ENCODE data around the gene YIPF5. TPM values are rescaled to one million over a fixed set of nuclear protein-coding genes. Genes with fewer than 3 reads are reported as not detected.

YIPF5 gene
- 41.1 and 68.5 TPM in 2 replicates for total RNA-seq

DNA sequence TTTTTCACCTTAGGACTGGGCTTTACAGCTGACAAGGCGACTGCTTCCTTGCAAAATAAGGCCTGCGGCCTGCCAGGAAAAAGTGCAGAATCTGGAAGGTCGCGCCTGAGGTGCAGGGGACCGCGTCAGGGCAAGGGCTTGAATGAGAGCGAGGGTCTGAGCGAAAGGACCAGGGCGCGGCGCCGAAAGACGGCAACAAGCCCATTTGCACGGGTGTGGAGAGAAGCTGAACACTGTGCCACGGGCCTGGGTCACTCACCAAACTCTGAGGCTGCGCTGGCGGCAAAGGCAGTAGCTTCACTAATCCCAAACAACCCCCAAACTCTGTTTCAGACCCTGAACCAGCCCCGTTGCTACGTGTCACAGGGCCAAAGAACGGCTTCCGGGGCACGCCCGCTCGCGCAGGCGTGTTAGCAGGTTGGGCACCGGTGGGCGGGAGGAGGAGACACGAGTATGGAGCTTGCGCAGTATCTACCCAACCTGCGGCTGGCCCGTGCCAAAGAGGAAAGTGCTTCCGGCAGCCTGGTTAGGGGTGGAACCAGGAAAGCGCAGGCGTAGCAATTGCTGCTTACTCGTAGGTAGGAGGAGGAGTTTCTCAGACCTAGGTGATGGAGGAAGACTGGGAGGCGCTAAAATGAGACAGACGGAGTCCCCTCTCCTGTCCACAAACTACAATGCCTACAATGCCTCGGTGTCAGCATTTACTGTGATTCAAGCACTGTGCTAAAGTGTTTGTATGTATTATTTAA lies at the start of gene YIPF5, which contains the start of gene KCTD16:
Gene YIPF5 (minus strand): TSS at position 384 of the 749 bp plus-strand sequence. CDS start 704 bp downstream, outside the sequence.
Gene KCTD16 (plus strand): TSS at position 598 of the 749 bp plus-strand sequence.
- H3K27me3 ChIP-seq (ENCODE audit: control insufficient read depth, insufficient read depth, low read length), result no peaks in the 10 kb centered on the region
- H3K4me3 ChIP-seq (ENCODE audit: low read depth, low read length), result peak within 1 kb of the TSS; percentile 88
- TF ChIP-seq, protein P1, sequence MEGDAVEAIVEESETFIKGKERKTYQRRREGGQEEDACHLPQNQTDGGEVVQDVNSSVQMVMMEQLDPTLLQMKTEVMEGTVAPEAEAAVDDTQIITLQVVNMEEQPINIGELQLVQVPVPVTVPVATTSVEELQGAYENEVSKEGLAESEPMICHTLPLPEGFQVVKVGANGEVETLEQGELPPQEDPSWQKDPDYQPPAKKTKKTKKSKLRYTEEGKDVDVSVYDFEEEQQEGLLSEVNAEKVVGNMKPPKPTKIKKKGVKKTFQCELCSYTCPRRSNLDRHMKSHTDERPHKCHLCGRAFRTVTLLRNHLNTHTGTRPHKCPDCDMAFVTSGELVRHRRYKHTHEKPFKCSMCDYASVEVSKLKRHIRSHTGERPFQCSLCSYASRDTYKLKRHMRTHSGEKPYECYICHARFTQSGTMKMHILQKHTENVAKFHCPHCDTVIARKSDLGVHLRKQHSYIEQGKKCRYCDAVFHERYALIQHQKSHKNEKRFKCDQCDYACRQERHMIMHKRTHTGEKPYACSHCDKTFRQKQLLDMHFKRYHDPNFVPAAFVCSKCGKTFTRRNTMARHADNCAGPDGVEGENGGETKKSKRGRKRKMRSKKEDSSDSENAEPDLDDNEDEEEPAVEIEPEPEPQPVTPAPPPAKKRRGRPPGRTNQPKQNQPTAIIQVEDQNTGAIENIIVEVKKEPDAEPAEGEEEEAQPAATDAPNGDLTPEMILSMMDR (IDR thresholded peaks at IDR 0.05; ENCODE audit: insufficient read depth, low read length, poor library complexity, severe bottlenecking), result no peak
- no peaks in the 10 kb centered on the region for H3K36me3 ChIP-seq (ENCODE audit: control insufficient read depth, insufficient read depth, low read length)
- peak; percentile 96 for DNase-seq (ENCODE audit: low read depth)

DNA sequence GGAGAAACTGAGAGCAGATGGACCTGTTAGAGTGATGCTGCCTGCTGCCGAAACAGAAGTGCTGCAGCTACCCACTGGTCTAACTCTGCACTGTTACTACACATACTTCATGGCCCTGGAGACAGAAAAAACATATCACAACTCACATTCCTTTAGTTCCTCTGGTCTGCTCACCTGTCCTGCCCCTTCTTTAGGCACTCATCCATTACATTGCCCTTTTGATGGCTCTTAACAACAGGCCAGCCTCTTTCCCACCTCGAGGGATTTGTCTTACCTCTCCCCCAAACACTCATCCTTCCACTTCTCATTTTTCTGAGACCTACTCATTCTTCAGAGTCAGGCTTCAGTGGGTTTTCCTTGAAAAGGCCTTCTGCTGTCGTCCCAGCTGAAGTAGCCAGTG lies 49.4 kb upstream of the YIPF5 start:
- Histone ChIP-seq H3K36me3 (ENCODE audit: control insufficient read depth, insufficient read depth, low read length) (no peaks in the 10 kb centered on the region), H3K4me3 (ENCODE audit: low read depth, low read length) (no peak overlapping the region), H3K27me3 (ENCODE audit: control insufficient read depth, insufficient read depth, low read length) (no peaks in the 10 kb centered on the region)
- peak; percentile 7 for DNase-seq (ENCODE audit: low read depth)
- TF ChIP-seq, protein P1 (IDR thresholded peaks at IDR 0.05; ENCODE audit: insufficient read depth, low read length, poor library complexity, severe bottlenecking), result no peak

DNA sequence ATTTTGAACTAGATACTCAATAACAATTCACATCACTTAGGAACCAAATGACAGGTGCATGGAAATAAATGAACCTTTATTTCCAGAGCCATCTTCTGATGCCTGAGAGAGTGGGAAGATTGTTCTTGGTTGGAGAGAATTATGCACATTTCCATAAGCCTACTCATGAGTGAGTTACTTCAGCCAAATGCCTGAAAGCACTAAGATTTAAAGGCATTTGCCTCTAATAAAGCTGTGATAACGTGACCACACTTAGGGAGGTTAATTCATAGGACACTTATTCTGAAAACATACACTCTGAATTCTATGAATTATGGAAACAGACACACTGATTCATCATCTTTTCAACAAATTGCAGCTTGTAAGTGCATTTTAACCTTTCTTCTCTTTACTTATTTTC lies 40.2 kb upstream of the YIPF5 start:
- no peaks in the 10 kb centered on the region for H3K27me3 ChIP-seq (ENCODE audit: control insufficient read depth, insufficient read depth, low read length)
- DNase-seq (ENCODE audit: low read depth), result no peak
- H3K36me3 ChIP-seq (ENCODE audit: control insufficient read depth, insufficient read depth, low read length), result no peaks in the 10 kb centered on the region
- TF ChIP-seq, protein P1 (IDR thresholded peaks at IDR 0.05; ENCODE audit: insufficient read depth, low read length, poor library complexity, severe bottlenecking), result no peak
- H3K4me3 ChIP-seq (ENCODE audit: low read depth, low read length), result no peak overlapping the region

DNA sequence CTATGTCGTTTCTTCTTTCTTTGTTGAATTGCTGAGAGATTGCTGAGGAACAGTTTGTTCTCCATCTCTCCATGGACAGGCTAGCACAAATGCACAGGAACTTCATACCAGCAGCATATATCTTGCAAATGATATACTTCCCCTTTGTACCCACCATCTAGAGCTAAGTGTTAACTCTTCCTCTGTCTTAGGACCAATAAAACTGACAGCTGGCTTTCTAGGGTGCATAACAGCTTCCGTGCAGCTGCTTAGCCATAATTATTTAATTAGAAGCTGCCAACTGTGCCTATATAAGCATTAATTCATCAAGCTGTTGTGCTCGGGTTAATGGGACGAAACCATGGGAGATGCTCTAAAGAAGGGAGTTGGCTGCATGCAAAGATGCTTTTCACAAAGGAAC lies 38.9 kb upstream of the YIPF5 start:
- Histone ChIP-seq H3K4me3 (ENCODE audit: low read depth, low read length) (no peak overlapping the region), H3K36me3 (ENCODE audit: control insufficient read depth, insufficient read depth, low read length) (no peaks in the 10 kb centered on the region), H3K27me3 (ENCODE audit: control insufficient read depth, insufficient read depth, low read length) (no peaks in the 10 kb centered on the region)
- TF ChIP-seq, protein P1 (IDR thresholded peaks at IDR 0.05; ENCODE audit: insufficient read depth, low read length, poor library complexity, severe bottlenecking), result no peak
- no peak for DNase-seq (ENCODE audit: low read depth)

DNA sequence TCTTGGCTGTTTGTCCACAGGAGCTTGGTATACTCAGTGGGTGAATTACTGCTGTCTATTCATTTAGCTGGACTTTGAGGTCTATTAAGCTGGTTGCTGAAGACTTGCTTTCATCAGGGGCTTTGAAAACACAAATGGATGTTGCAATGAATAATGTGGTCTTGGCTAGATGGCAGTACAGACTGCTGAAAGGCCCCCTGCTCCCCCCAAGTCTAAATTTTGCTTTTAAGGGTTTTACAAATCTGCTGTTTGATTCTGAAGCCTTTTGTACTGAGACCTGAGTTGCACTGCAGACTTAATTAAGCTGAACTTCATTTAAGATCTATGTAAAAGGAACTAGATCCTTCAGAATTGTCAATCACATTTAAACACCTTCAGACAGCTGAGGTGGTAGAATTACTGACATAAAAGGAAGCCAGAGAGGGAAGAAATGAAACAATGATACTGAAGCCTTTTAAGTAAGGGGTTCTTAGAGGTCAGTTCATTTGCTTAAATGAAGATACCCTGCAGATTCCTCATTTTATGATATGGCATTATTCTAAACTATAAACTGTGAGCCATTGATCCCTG lies 37.5 kb upstream of the YIPF5 start:
- DNase-seq (ENCODE audit: low read depth), result no peak
- H3K27me3 ChIP-seq (ENCODE audit: control insufficient read depth, insufficient read depth, low read length), result no peaks in the 10 kb centered on the region

More for the DNA sequence above, 37.5 kb upstream of the YIPF5 start:
- Histone ChIP-seq H3K4me3 (ENCODE audit: low read depth, low read length) (no peak overlapping the region), H3K36me3 (ENCODE audit: control insufficient read depth, insufficient read depth, low read length) (no peaks in the 10 kb centered on the region)
- TF ChIP-seq, protein P1 (IDR thresholded peaks at IDR 0.05; ENCODE audit: insufficient read depth, low read length, poor library complexity, severe bottlenecking), result no peak

Data from kidney epithelial cell (primary cell).